Measurements from ENCODE around the gene INO80E.

INO80E gene

GRCh38 chr16:29991571-29991904 is 4.5 kb upstream of the INO80E start:
- no peaks in the 10 kb centered on the region for H3K9me3 ChIP-seq (replicated peaks; ENCODE audit: insufficient read depth, low read length)
- no peaks in the 10 kb centered on the region for H3K9me2 ChIP-seq (replicated peaks; ENCODE audit: insufficient read depth, low read length)
- H3K9ac ChIP-seq (ENCODE audit: low read length): no peak overlapping the region
- H2AFZ ChIP-seq (ENCODE audit: low read length): no peak overlapping the region
- no peaks in the 10 kb centered on the region for H4K20me1 ChIP-seq (ENCODE audit: insufficient read depth, low read length)
- peaks cover 7% of the 10 kb centered on the region; the same call in 1 of the 2 replicates for H3K4me1 ChIP-seq (ENCODE audit: low read length)
- H3K79me2 ChIP-seq (ENCODE audit: low read length): peaks cover 4% of the 10 kb centered on the region
- peaks cover 22% of the 10 kb centered on the region for H3F3A ChIP-seq (ENCODE audit: insufficient read depth, low read length)
- no peak overlapping the region for H3K4me3 ChIP-seq (ENCODE audit: low read length)
- TF ChIP-seq EZH2 (optimal IDR thresholded peaks at IDR 0.05; ENCODE audit: low read depth, low read length): no peak
- no peak overlapping the region for H3K4me2 ChIP-seq (ENCODE audit: low read depth, low read length)
- H3K27ac ChIP-seq (ENCODE audit: low read length): no peak overlapping the region
- H3K36me3 ChIP-seq (replicated peaks; ENCODE audit: insufficient read depth, low read length): no peaks in the 10 kb centered on the region
- no peaks in the 10 kb centered on the region for H3K27me3 ChIP-seq (replicated peaks; ENCODE audit: insufficient read depth, low read length)
- DNase-seq: no peak

- H3K27me3 ChIP-seq (replicated peaks; ENCODE audit: insufficient read depth, low read length): no peaks in the 10 kb centered on the region
- H3K9me2 ChIP-seq (replicated peaks; ENCODE audit: insufficient read depth, low read length): no peaks in the 10 kb centered on the region
- no peaks in the 10 kb centered on the region for H3K9me3 ChIP-seq (replicated peaks; ENCODE audit: insufficient read depth, low read length)
- H3K27ac ChIP-seq (ENCODE audit: low read length): no peak overlapping the region
- peaks cover 11% of the 10 kb centered on the region for H3K79me2 ChIP-seq (ENCODE audit: low read length)
- peaks cover 12% of the 10 kb centered on the region for H3K4me1 ChIP-seq (ENCODE audit: low read length)
- no peak overlapping the region for H3K9ac ChIP-seq (ENCODE audit: low read length)
- no peaks in the 10 kb centered on the region for H4K20me1 ChIP-seq (ENCODE audit: insufficient read depth, low read length)
- H3K36me3 ChIP-seq (replicated peaks; ENCODE audit: insufficient read depth, low read length): 0 out of 2 replicates have a peak, but pooled peaks cover 2% of the 10 kb centered on the region
- no peak overlapping the region for H3K4me2 ChIP-seq (ENCODE audit: low read depth, low read length)
- H2AFZ ChIP-seq (ENCODE audit: low read length): no peak overlapping the region
- no peak for TF ChIP-seq CTCF (IDR thresholded peaks at IDR 0.05; ENCODE audit: low read length)
- TF ChIP-seq EZH2 (optimal IDR thresholded peaks at IDR 0.05; ENCODE audit: low read depth, low read length): no peak
- no peak for TF ChIP-seq EZH2phosphoT487 (IDR thresholded peaks at IDR 0.05; ENCODE audit: low read length)
- DNase-seq: no peak
- H3F3A ChIP-seq (ENCODE audit: insufficient read depth, low read length): peaks cover 22% of the 10 kb centered on the region
- no peak overlapping the region for H3K4me3 ChIP-seq (ENCODE audit: low read length)
Measured at GRCh38 chr16:29992344-29992967, 3.6 kb upstream of the INO80E start.

- H3K27ac ChIP-seq (ENCODE audit: low read length): no peak overlapping the region
- H3K79me2 ChIP-seq (ENCODE audit: low read length): peaks cover 11% of the 10 kb centered on the region
- DNase-seq: no peak
- H3K4me2 ChIP-seq (ENCODE audit: low read depth, low read length): no peak overlapping the region
- H2AFZ ChIP-seq (ENCODE audit: low read length): no peak overlapping the region
- peaks cover 12% of the 10 kb centered on the region for H3K4me1 ChIP-seq (ENCODE audit: low read length)
- H4K20me1 ChIP-seq (ENCODE audit: insufficient read depth, low read length): no peaks in the 10 kb centered on the region
- no peak overlapping the region for H3K4me3 ChIP-seq (ENCODE audit: low read length)
- H3K36me3 ChIP-seq (replicated peaks; ENCODE audit: insufficient read depth, low read length): 0 out of 2 replicates have a peak, but pooled peaks cover 2% of the 10 kb centered on the region
- H3K9me2 ChIP-seq (replicated peaks; ENCODE audit: insufficient read depth, low read length): no peaks in the 10 kb centered on the region
- peaks cover 22% of the 10 kb centered on the region for H3F3A ChIP-seq (ENCODE audit: insufficient read depth, low read length)
- TF ChIP-seq CTCF (IDR thresholded peaks at IDR 0.05; ENCODE audit: low read length) (no peak), EZH2phosphoT487 (IDR thresholded peaks at IDR 0.05; ENCODE audit: low read length) (no peak), EZH2 (optimal IDR thresholded peaks at IDR 0.05; ENCODE audit: low read depth, low read length) (no peak)
- no peaks in the 10 kb centered on the region for H3K27me3 ChIP-seq (replicated peaks; ENCODE audit: insufficient read depth, low read length)
- H3K9ac ChIP-seq (ENCODE audit: low read length): no peak overlapping the region
- H3K9me3 ChIP-seq (replicated peaks; ENCODE audit: insufficient read depth, low read length): no peaks in the 10 kb centered on the region
Measured at GRCh38 chr16:29993191-29993902, 2.7 kb upstream of the INO80E start.
